Non-pigmented ciliary epithelial cell (primary cell): ENCODE results near the gene SPATA20.

Experiments
- DNase-seq: peaks from one replicate; pipeline ENCODE4 v3.0.0-alpha.2; 2010; ENCODE audit warnings: low read depth

Gene SPATA20

GRCh38 chr17:50520483-50520882 is 26.5 kb upstream of the SPATA20 start:
- DNase-seq = no peak

GRCh38 chr17:50521514-50521913 is 25.5 kb upstream of the SPATA20 start:
- DNase-seq = no peak

- no peak for DNase-seq
Observed at GRCh38 chr17:50522766-50523165, 24.2 kb upstream of the SPATA20 start.

- no peak for DNase-seq
Observed at GRCh38 chr17:50523208-50523607, 23.8 kb upstream of the SPATA20 start.

GRCh38 chr17:50524838-50525237 is 22.1 kb upstream of the SPATA20 start:
- no peak for DNase-seq

- DNase-seq = no peak
Observed at GRCh38 chr17:50527155-50527762, 19.7 kb upstream of the SPATA20 start.

GRCh38 chr17:50527949-50528474 is 19.0 kb upstream of the SPATA20 start:
- DNase-seq = no peak

GRCh38 chr17:50529849-50530248 is 17.1 kb upstream of the SPATA20 start:
- DNase-seq = no peak

- DNase-seq = no peak
Observed at GRCh38 chr17:50531428-50532025, 15.4 kb upstream of the SPATA20 start.

- DNase-seq = no peak
Observed at GRCh38 chr17:50532452-50533024, 14.4 kb upstream of the SPATA20 start, which contains the start of gene EPN3. TSS of gene EPN3 (plus strand) at chr17:50532735. CDS start at chr17:50536557, 3,822 bp downstream.

GRCh38 chr17:50533185-50533584 is 13.8 kb upstream of the SPATA20 start:
- DNase-seq = no peak

- DNase-seq = no peak
Observed at GRCh38 chr17:50533720-50534148, 13.2 kb upstream of the SPATA20 start.

- no peak for DNase-seq
Observed at GRCh38 chr17:50534222-50534978, 12.6 kb upstream of the SPATA20 start.

GRCh38 chr17:50534979-50535326 is 12.0 kb upstream of the SPATA20 start:
- DNase-seq = no peak

- no peak for DNase-seq
Observed at GRCh38 chr17:50535407-50535806, 11.6 kb upstream of the SPATA20 start.

GRCh38 chr17:50536683-50537646 is 10.0 kb upstream of the SPATA20 start:
- no peak for DNase-seq

- no peak for DNase-seq
Observed at GRCh38 chr17:50537721-50538548, 9.0 kb upstream of the SPATA20 start.

- DNase-seq = no peak
Observed at GRCh38 chr17:50538549-50539410, 8.2 kb upstream of the SPATA20 start.

- DNase-seq = no peak
Observed at GRCh38 chr17:50539762-50540559, 7.0 kb upstream of the SPATA20 start.
